NCI-H526 (cell line): ENCODE data around the gene SCRN1.
"Not testable (repeated sequence)": the region's sequence is repeated elsewhere in the genome, so short reads cannot be mapped to it uniquely, and the experiment has no call there.

Experiments used
- DNase-seq, 2 experiments: peaks; one replicate each; lab custom pipeline; 2025; lab: John Stamatoyannopoulos, UW

SCRN1 gene

GRCh38 chr7:29890786-29891185 lies 98.8 kb downstream of the SCRN1 start:
- not testable (repeated sequence) for DNase-seq

- DNase-seq = no peak
Observed at GRCh38 chr7:29890251-29890650, 99.3 kb downstream of the SCRN1 start.

GRCh38 chr7:29889288-29889687 lies 100.3 kb downstream of the SCRN1 start:
- no peak for DNase-seq

GRCh38 chr7:29888006-29888405 lies 101.6 kb downstream of the SCRN1 start:
- DNase-seq = no peak

GRCh38 chr7:29886827-29887226 lies 102.8 kb downstream of the SCRN1 start:
- DNase-seq = no peak

- no peak for DNase-seq
Observed at GRCh38 chr7:29885626-29886025, 104.0 kb downstream of the SCRN1 start.

- peak in 1 of 2 experiments; percentile 39 for DNase-seq
Observed at GRCh38 chr7:29884399-29885272, 105.0 kb downstream of the SCRN1 start.

- DNase-seq = peak in 1 of 2 experiments; percentile 40
Observed at GRCh38 chr7:29883462-29884398, 105.9 kb downstream of the SCRN1 start.

GRCh38 chr7:29882481-29882880 lies 107.1 kb downstream of the SCRN1 start:
- no peak for DNase-seq

GRCh38 chr7:29881724-29882123 lies 107.9 kb downstream of the SCRN1 start:
- peak in 1 of 2 experiments; percentile 11 for DNase-seq

- no peak for DNase-seq
Observed at GRCh38 chr7:29879609-29880008, 110.0 kb downstream of the SCRN1 start.

- peak in 1 of 2 experiments; percentile 60 for DNase-seq
Observed at GRCh38 chr7:29878081-29878688, 111.4 kb downstream of the SCRN1 start.

- DNase-seq = peak; percentile 79 to 89
Observed at GRCh38 chr7:29877196-29877595, 112.4 kb downstream of the SCRN1 start.

GRCh38 chr7:29875741-29876140 lies 113.9 kb downstream of the SCRN1 start:
- DNase-seq = no peak

GRCh38 chr7:29873644-29874294 lies 115.8 kb downstream of the SCRN1 start:
- DNase-seq = no peak

- no peak for DNase-seq
Observed at GRCh38 chr7:29871787-29872398, 117.7 kb downstream of the SCRN1 start.
